H9 (cell line): ENCODE results near the gene SCRG1. TPM values are rescaled to one million over a fixed set of nuclear protein-coding genes. Genes with fewer than 3 reads are reported as not detected.

ENCODE experiments used
- DNase-seq: peaks from one replicate; pipeline ENCODE4 v3.0.0-alpha.2; 2017
- H2AFZ ChIP-seq: one replicate; pipeline ENCODE4 v1.6.1; 2013; ENCODE audit warnings: mild to moderate bottlenecking, low read length, control low read depth, moderate library complexity
- H2AK5ac ChIP-seq: 2 replicates; pipeline ENCODE4 v1.6.1; 2013; ENCODE audit warnings: low read length, control low read depth, mixed read lengths; ENCODE audit not compliant: insufficient read length
- H2BK120ac ChIP-seq: one replicate; pipeline ENCODE4 v1.6.1; 2013; ENCODE audit warnings: low read depth, mild to moderate bottlenecking, low read length, control low read depth, inconsistent platforms; ENCODE audit not compliant: poor library complexity, severe bottlenecking
- H2BK12ac ChIP-seq: 2 replicates; pipeline ENCODE4 v1.6.1; 2013; ENCODE audit warnings: low read length, control low read depth, mixed read lengths, low read depth; ENCODE audit not compliant: insufficient read length
- H2BK15ac ChIP-seq: 2 replicates; pipeline ENCODE4 v1.6.1; 2013; ENCODE audit warnings: low read depth, low read length, control low read depth
- H2BK20ac ChIP-seq: one replicate; pipeline ENCODE4 v1.6.1; 2013; ENCODE audit warnings: low read depth, mild to moderate bottlenecking, low read length, control low read depth, inconsistent platforms; ENCODE audit not compliant: poor library complexity, severe bottlenecking
- H2BK5ac ChIP-seq: 2 replicates; pipeline ENCODE4 v1.6.1; 2013; ENCODE audit warnings: low read length, control low read depth, mixed read lengths; ENCODE audit not compliant: insufficient read length
- H3K14ac ChIP-seq: 2 replicates; pipeline ENCODE4 v1.6.1; 2013; ENCODE audit warnings: low read length, control low read depth; ENCODE audit not compliant: insufficient read depth
- H3K18ac ChIP-seq: 2 replicates; pipeline ENCODE4 v1.6.1; 2013; ENCODE audit warnings: low read depth, mild to moderate bottlenecking, mixed read lengths, low read length, control low read depth; ENCODE audit not compliant: insufficient read length
- H3K23ac ChIP-seq: 2 replicates; pipeline ENCODE4 v1.6.1; 2013; ENCODE audit warnings: low read length, control low read depth, mixed read lengths, low read depth; ENCODE audit not compliant: insufficient read length
- H3K23me2 ChIP-seq: 2 replicates; pipeline ENCODE4 v1.6.1; 2013; ENCODE audit warnings: low read depth, mild to moderate bottlenecking, mixed read lengths, low read length, control low read depth; ENCODE audit not compliant: insufficient read length, poor library complexity, severe bottlenecking
- H3K27ac ChIP-seq: 2 replicates; pipeline ENCODE4 v1.5.1; 2013; ENCODE audit warnings: low read length, control low read depth, mixed read lengths, low read depth; ENCODE audit not compliant: insufficient read length
- H3K27me3 ChIP-seq: 2 replicates; pipeline ENCODE4 v1.6.1; 2013; ENCODE audit warnings: low read length, control low read depth, inconsistent platforms; ENCODE audit not compliant: insufficient read depth
- H3K4ac ChIP-seq: 2 replicates; pipeline ENCODE4 v1.6.1; 2013; ENCODE audit warnings: low read depth, mild to moderate bottlenecking, control low read depth, inconsistent platforms, low read length, moderate library complexity
- H3K4me1 ChIP-seq: 2 replicates; pipeline ENCODE4 v1.6.1; 2013; ENCODE audit warnings: low read length, control low read depth, inconsistent platforms; ENCODE audit not compliant: insufficient read depth
- H3K4me2 ChIP-seq: 2 replicates; pipeline ENCODE4 v1.6.1; 2013; ENCODE audit warnings: low read length, control low read depth, mixed read lengths; ENCODE audit not compliant: insufficient read length, insufficient read depth
- H3K56ac ChIP-seq: 2 replicates; pipeline ENCODE4 v1.6.1; 2013; ENCODE audit warnings: low read depth, mild to moderate bottlenecking, mixed read lengths, low read length, control low read depth; ENCODE audit not compliant: insufficient read length
- H3K79me1 ChIP-seq: 2 replicates; pipeline ENCODE4 v1.6.1; 2013; ENCODE audit warnings: low read depth, mild to moderate bottlenecking, moderate library complexity, low read length, control low read depth, inconsistent platforms; ENCODE audit not compliant: insufficient read depth, poor library complexity, severe bottlenecking
- H3K79me2 ChIP-seq: 2 replicates; pipeline ENCODE4 v1.6.1; 2013; ENCODE audit warnings: low read length, control low read depth, inconsistent platforms; ENCODE audit not compliant: insufficient read depth
- H3K9ac ChIP-seq: 2 replicates; pipeline ENCODE4 v1.6.1; 2013; ENCODE audit warnings: low read length, control low read depth, mixed read lengths; ENCODE audit not compliant: insufficient read length; ENCODE audit errors: extremely low read depth
- H3K9me3 ChIP-seq: one replicate; pipeline ENCODE4 v1.6.1; 2013; ENCODE audit warnings: low read depth, low read length, inconsistent platforms; ENCODE audit not compliant: control insufficient read depth
- H3T11ph ChIP-seq: one replicate; pipeline ENCODE4 v1.6.1; 2013; ENCODE audit warnings: mild to moderate bottlenecking, low read length, control low read depth, inconsistent platforms
- H4K20me1 ChIP-seq: one replicate; pipeline ENCODE4 v1.6.1; 2013; ENCODE audit not compliant: control insufficient read depth, insufficient read length, insufficient read depth
- H4K5ac ChIP-seq: 2 replicates; pipeline ENCODE4 v1.6.1; 2013; ENCODE audit warnings: low read depth, mild to moderate bottlenecking, mixed read lengths, low read length, control low read depth; ENCODE audit not compliant: insufficient read length
- H4K8ac ChIP-seq: replicated peaks from 2 replicates; pipeline ENCODE4 v1.6.1; 2013; ENCODE audit warnings: low read length, control low read depth, mixed read lengths, low read depth; ENCODE audit not compliant: insufficient read length
- H4K91ac ChIP-seq: 2 replicates; pipeline ENCODE4 v1.6.1; 2013; ENCODE audit warnings: low read depth, mild to moderate bottlenecking, moderate library complexity, mixed read lengths, low read length, control low read depth; ENCODE audit not compliant: insufficient read length
- H3K27ac Mint-ChIP-seq, 3 experiments: 2 replicates in 2 of 3; 3 replicates in 1 of 3; pipeline ENCODE4 v1.8.0; 2020 to 2021; ENCODE audit warnings: mixed read lengths in 3 of 3, mild to moderate bottlenecking in 1 of 3, moderate library complexity in 1 of 3
- H3K27me3 Mint-ChIP-seq: 2 replicates; pipeline ENCODE4 v1.8.0; 2021; ENCODE audit warnings: low read depth, mild to moderate bottlenecking, moderate library complexity, mixed read lengths
- H3K36me3 Mint-ChIP-seq, 3 experiments: 2 replicates in 2 of 3; 3 replicates in 1 of 3; pipeline ENCODE4 v1.8.0; 2020 to 2021; ENCODE audit warnings: low read depth in 3 of 3, mixed read lengths in 3 of 3; ENCODE audit not compliant: insufficient read depth in 1 of 3
- H3K4me1 Mint-ChIP-seq, 2 experiments: 2 replicates each; pipeline ENCODE4 v1.8.0; 2020; ENCODE audit warnings: mixed read lengths in 2 of 2
- H3K4me3 Mint-ChIP-seq, 2 experiments: 2 replicates in 1 of 2; 3 replicates in 1 of 2; pipeline ENCODE4 v1.8.0; 2020 to 2021; ENCODE audit warnings: mild to moderate bottlenecking in 2 of 2, mixed read lengths in 2 of 2, moderate library complexity in 1 of 2
- H3K9me3 Mint-ChIP-seq, 2 experiments: 2 replicates in 1 of 2; 3 replicates in 1 of 2; pipeline ENCODE4 v1.8.0; 2020; ENCODE audit warnings: mild to moderate bottlenecking in 2 of 2, mixed read lengths in 2 of 2, moderate library complexity in 1 of 2
- CTCF ChIP-seq: fragments of 200-600 bp; sonication (generic); conservative IDR thresholded peaks from 3 replicates; pipeline ENCODE4 v1.8.0; 2021; ENCODE audit warnings: antibody characterized with exemption, mild to moderate bottlenecking
- WGBS: extraction: QIAGEN DNeasy Blood & Tissue Kit; methylation state at CpG from one replicate; pipeline ENCODE4 v1.1.7; 2013; ENCODE audit warnings: missing lambda C conversion rate, low lambda C conversion rate, mixed read lengths; ENCODE audit not compliant: insufficient read length; ENCODE audit errors: extremely low coverage; 5-methylcytosine and 5-hydroxymethylcytosine counted together
- total RNA-seq: library from RNA; stranded (reverse); gene quantifications from 2 replicates; pipeline ENCODE4 v1.2.1, GENCODE V29; 2021

Gene SCRG1
- total RNA-seq, 1 experiment from 2014 or later: not detected

GRCh38 chr4:173440888-173441287 lies 42.0 kb upstream of the SCRG1 start:
- Histone ChIP-seq H2AK5ac (no peak overlapping the region), H3K4ac (no peak overlapping the region), H3K18ac (no peak overlapping the region), H2BK15ac (no peak overlapping the region), H4K8ac (no peak overlapping the region), H3T11ph (no peak overlapping the region), H3K23me2 (no peaks in the 10 kb centered on the region), H3K4me2 (no peak overlapping the region), H3K27me3 (no peaks in the 10 kb centered on the region), H3K14ac (no peak overlapping the region), H3K79me2 (no peaks in the 10 kb centered on the region), H2AFZ (no peak overlapping the region), H3K23ac (no peak overlapping the region), H3K9me3 (no peaks in the 10 kb centered on the region), H2BK12ac (no peak overlapping the region), H3K9ac (no peak overlapping the region), H3K79me1 (no peaks in the 10 kb centered on the region), H2BK120ac (no peak overlapping the region), H4K91ac (no peak overlapping the region), H3K4me1 (peaks cover 4% of the 10 kb centered on the region), H3K27ac (no peak overlapping the region), H3K56ac (no peak overlapping the region), H2BK20ac (no peak overlapping the region), H2BK5ac (no peak overlapping the region), H4K5ac (no peak overlapping the region), H4K20me1 (no peaks in the 10 kb centered on the region)
- Mint-ChIP-seq H3K9me3 (no peaks in the 10 kb centered on the region), H3K36me3 (0 out of 7 replicates have a peak, but pooled peaks cover 0 to 2% (median 0%) of the 10 kb centered on the region in 3 experiments), H3K4me1 (peaks cover 12 to 13% of the 10 kb centered on the region in 2 experiments), H3K27ac (no peak overlapping the region), H3K27me3 (peaks cover 5% of the 10 kb centered on the region; the same call in 1 of the 2 replicates), H3K4me3 (no peak overlapping the region)
- no CpG with 5 or more reads among the region's 3 CpGs for WGBS
- no peak for TF ChIP-seq CTCF
- no peak for DNase-seq
